GM19467 (cell line): ENCODE results near the gene RHOT2.

ENCODE experiments used
- ATAC-seq: cut with Tn5 transposase; IDR thresholded peaks from one replicate; pipeline ENCODE4 v1.9.1; 2021; ENCODE audit warnings: mild to moderate bottlenecking, moderate library complexity; ENCODE audit not compliant: unreplicated experiment

The RHOT2 gene

GRCh38 chr16:669666-670065 lies 1.7 kb downstream of the RHOT2 start:
- no peak for ATAC-seq

- no peak for ATAC-seq
Measured at GRCh38 chr16:670485-671352, 2.8 kb downstream of the RHOT2 start.

GRCh38 chr16:671353-672131 lies 3.6 kb downstream of the RHOT2 start:
- ATAC-seq = no peak

GRCh38 chr16:672371-672770 lies 4.4 kb downstream of the RHOT2 start:
- ATAC-seq = no peak

GRCh38 chr16:672851-673250 lies 4.9 kb downstream of the RHOT2 start:
- ATAC-seq = no peak

GRCh38 chr16:673399-673991 lies 5.6 kb downstream of the RHOT2 start:
- ATAC-seq = no peak

GRCh38 chr16:674214-674881 lies 6.4 kb downstream of the RHOT2 start:
- ATAC-seq = no peak

GRCh38 chr16:674968-675883 lies 7.3 kb downstream of the RHOT2 start, which contains the start of gene RHBDL1:
Gene RHBDL1 (plus strand): TSS chr16:675671. CDS start chr16:675791, 120 bp downstream.
- ATAC-seq = no peak

GRCh38 chr16:675884-676564 lies 8.1 kb downstream of the RHOT2 start:
- ATAC-seq = no peak

GRCh38 chr16:676565-676902 lies 8.6 kb downstream of the RHOT2 start:
- ATAC-seq = no peak

GRCh38 chr16:676913-677312 lies 9.0 kb downstream of the RHOT2 start:
- ATAC-seq = no peak

- ATAC-seq = no peak
Measured at GRCh38 chr16:677316-678190, 9.6 kb downstream of the RHOT2 start.

GRCh38 chr16:678209-678857 lies 10.4 kb downstream of the RHOT2 start:
- no peak for ATAC-seq

- ATAC-seq = no peak
Measured at GRCh38 chr16:678858-679813, 11.2 kb downstream of the RHOT2 start.

- ATAC-seq = no peak
Measured at GRCh38 chr16:679814-680624, 12.1 kb downstream of the RHOT2 start, which contains the start of gene STUB1. Gene STUB1 (plus strand): TSS chr16:680410. CDS start chr16:680526, 116 bp downstream.

- ATAC-seq = no peak
Measured at GRCh38 chr16:680625-680945, 12.7 kb downstream of the RHOT2 start.
